Measurements from ENCODE around the gene PPIG.
"Not testable (repeated sequence)": the region's sequence is repeated elsewhere in the genome, so short reads cannot be mapped to it uniquely, and the experiment has no call there.

Gene PPIG

GRCh38 chr2:169585673-169586072 is 1.5 kb downstream of the PPIG start:
- DNase-seq, result no peak

GRCh38 chr2:169590804-169591203 is 6.7 kb downstream of the PPIG start:
- DNase-seq, result no peak

GRCh38 chr2:169596546-169596945 is 12.4 kb downstream of the PPIG start:
- DNase-seq, result not testable (repeated sequence)

- DNase-seq, result no peak
Measured at GRCh38 chr2:169598982-169599381, 14.8 kb downstream of the PPIG start.

- no peak for DNase-seq
Measured at GRCh38 chr2:169599568-169599967, 15.4 kb downstream of the PPIG start.

GRCh38 chr2:169609264-169609663 is 25.1 kb downstream of the PPIG start:
- no peak for DNase-seq

- DNase-seq, result no peak
Measured at GRCh38 chr2:169613876-169614275, 29.7 kb downstream of the PPIG start.

GRCh38 chr2:169615982-169616381 is 31.8 kb downstream of the PPIG start:
- not testable (repeated sequence) for DNase-seq

GRCh38 chr2:169619946-169620345 is 35.8 kb downstream of the PPIG start:
- DNase-seq, result no peak

- DNase-seq, result no peak
Measured at GRCh38 chr2:169620509-169620908, 36.4 kb downstream of the PPIG start.

GRCh38 chr2:169623235-169623634 is 39.1 kb downstream of the PPIG start:
- no peak for DNase-seq

GRCh38 chr2:169625781-169626180 is 41.6 kb downstream of the PPIG start:
- DNase-seq, result no peak

- no peak for DNase-seq
Measured at GRCh38 chr2:169636440-169637097, 52.4 kb downstream of the PPIG start.

- DNase-seq, result no peak
Measured at GRCh38 chr2:169637620-169638019, 53.5 kb downstream of the PPIG start.

- DNase-seq, result no peak
Measured at GRCh38 chr2:169640104-169640503, 56.0 kb downstream of the PPIG start.

- no peak for DNase-seq
Measured at GRCh38 chr2:169641464-169641863, 57.3 kb downstream of the PPIG start.

GRCh38 chr2:169644173-169644572 is 60.0 kb downstream of the PPIG start:
- no peak for DNase-seq

- DNase-seq, result no peak
Measured at GRCh38 chr2:169647496-169647895, 63.3 kb downstream of the PPIG start.

- DNase-seq, result no peak
Measured at GRCh38 chr2:169649278-169649677, 65.1 kb downstream of the PPIG start.

- DNase-seq, result no peak
Measured at GRCh38 chr2:169653636-169654035, 69.5 kb downstream of the PPIG start.

- no peak for DNase-seq
Measured at GRCh38 chr2:169656164-169656563, 72.0 kb downstream of the PPIG start.

GRCh38 chr2:169658877-169659276 is 74.7 kb downstream of the PPIG start:
- DNase-seq, result no peak

GRCh38 chr2:169659320-169659719 is 75.2 kb downstream of the PPIG start:
- no peak for DNase-seq

GRCh38 chr2:169661265-169661664 is 77.1 kb downstream of the PPIG start:
- DNase-seq, result no peak

- DNase-seq, result no peak
Measured at GRCh38 chr2:169662744-169663143, 78.6 kb downstream of the PPIG start.

Data from right kidney (tissue), 1 donor.